DMS53 (cell line): ENCODE results near the gene LRCOL1.

ENCODE experiments used
- DNase-seq: peaks from one replicate; lab custom pipeline; 2025; lab: John Stamatoyannopoulos, UW

LRCOL1 gene

DNA sequence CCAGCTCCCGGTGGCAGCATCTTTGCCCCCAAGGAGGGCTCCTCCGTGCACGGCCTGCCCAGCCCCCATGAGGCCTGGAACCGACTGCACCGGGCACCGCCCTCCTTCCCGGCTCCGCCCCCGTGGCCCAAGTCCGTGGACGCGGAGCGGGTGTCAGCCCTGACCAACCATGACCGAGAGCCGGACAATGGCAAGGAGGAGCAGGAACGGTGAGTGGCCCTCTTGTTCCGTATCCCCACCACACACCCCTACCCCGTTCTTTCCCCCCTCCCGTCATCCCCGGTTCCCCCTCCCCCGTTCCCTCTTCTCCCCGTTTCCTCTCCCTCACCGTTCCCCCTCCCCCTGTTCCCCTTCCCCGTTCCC is 28.3 kb downstream of the LRCOL1 start:
- DNase-seq = no peak

GRCh38 chr12:132581348-132582057 is 28.9 kb downstream of the LRCOL1 start:
- DNase-seq = no peak

DNA sequence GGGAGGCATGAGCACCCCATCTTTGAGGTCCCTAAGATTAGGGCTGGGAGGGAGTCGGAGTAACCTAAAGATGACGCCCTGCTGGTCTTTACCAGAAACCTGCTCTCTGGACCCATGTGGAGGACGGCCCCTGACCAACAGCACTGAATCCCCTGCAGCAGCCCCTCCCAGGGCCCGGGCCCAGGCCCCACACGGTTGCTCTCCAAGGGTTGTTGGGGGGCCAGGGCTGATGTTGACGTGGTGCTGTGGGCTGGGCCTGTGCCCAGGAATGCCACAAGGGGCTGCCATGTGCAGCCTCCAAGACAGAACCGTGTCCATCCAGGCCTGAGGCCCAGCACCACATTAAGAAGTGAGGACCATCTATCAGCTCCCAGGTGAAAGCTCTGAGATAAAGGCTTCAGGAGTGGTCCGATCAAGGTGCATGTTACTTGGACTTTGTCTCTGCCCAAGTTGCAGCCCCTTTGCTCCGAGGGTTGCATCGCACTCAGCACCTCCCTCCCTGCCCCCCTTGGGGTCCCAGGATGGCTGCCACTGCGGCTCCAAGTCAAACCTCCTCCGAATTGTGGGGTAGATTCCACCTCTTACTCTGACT is 29.6 kb downstream of the LRCOL1 start:
- DNase-seq = no peak

DNA sequence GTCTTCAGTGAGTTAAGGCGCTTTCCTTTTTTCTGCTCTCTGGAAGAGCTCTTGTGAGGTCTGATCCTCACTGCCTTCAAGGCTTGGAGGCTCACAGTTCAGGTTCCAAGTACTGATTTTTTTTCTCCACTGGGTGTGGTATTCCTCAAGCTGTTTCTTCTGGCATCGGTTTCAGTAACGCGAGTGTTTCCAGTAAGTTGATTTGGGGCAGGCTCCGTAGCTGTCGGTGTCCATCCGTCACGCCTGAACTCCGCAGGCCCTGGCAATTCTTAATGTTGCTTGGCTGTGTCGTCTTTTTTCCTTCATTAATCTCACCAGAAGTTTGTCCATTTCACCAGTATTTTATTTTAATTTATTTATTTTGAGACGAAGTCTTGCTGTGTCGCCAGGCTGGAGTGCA is 30.6 kb downstream of the LRCOL1 start:
- DNase-seq = no peak

- no peak for DNase-seq
Measured at GRCh38 chr12:132578826-132579225, 31.6 kb downstream of the LRCOL1 start.

DNA sequence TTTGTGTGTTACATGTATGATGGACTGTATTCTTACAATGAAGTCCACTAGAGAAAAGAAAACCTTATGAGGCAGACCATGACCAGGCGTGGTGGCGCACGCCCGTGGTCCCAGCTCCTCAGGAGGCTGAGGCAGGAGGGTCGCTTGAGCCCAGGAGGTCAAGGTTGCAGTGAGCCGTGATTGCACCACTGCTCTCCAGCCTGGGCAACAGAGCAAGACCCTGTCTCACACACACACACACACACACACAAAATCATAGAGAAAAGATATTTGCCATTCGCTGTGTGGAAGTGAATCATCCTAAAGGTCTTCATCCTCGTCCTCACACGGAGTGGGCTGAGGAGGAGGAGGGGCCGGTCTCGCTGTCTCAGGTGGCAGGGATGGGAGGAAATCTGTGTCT is 32.3 kb downstream of the LRCOL1 start:
- DNase-seq = no peak

GRCh38 chr12:132577191-132577920 is 33.0 kb downstream of the LRCOL1 start:
- DNase-seq = no peak

DNA sequence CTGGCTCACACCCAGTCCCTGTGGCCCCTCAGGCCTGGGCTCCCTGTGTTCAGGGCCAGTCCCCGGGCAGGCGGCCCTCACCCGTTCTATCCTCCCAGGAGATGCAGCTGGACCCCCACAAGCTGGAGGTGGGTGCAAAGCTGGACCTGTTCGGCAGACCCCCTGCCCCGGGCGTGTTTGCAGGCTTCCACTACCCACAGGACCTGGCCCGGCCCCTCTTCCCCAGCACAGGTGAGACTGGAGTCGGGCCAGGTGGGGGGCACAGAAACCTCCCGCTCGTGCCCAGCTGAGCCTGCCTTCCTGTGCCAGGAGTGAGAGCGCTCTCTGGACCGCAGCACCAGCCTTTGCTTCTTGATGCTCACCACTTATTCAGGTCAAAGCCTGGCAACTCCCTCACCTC is 33.7 kb downstream of the LRCOL1 start:
- DNase-seq = no peak

- DNase-seq = no peak
Measured at GRCh38 chr12:132575661-132576060, 34.7 kb downstream of the LRCOL1 start.

- DNase-seq = no peak
Measured at GRCh38 chr12:132574271-132574996, 35.9 kb downstream of the LRCOL1 start.

DNA sequence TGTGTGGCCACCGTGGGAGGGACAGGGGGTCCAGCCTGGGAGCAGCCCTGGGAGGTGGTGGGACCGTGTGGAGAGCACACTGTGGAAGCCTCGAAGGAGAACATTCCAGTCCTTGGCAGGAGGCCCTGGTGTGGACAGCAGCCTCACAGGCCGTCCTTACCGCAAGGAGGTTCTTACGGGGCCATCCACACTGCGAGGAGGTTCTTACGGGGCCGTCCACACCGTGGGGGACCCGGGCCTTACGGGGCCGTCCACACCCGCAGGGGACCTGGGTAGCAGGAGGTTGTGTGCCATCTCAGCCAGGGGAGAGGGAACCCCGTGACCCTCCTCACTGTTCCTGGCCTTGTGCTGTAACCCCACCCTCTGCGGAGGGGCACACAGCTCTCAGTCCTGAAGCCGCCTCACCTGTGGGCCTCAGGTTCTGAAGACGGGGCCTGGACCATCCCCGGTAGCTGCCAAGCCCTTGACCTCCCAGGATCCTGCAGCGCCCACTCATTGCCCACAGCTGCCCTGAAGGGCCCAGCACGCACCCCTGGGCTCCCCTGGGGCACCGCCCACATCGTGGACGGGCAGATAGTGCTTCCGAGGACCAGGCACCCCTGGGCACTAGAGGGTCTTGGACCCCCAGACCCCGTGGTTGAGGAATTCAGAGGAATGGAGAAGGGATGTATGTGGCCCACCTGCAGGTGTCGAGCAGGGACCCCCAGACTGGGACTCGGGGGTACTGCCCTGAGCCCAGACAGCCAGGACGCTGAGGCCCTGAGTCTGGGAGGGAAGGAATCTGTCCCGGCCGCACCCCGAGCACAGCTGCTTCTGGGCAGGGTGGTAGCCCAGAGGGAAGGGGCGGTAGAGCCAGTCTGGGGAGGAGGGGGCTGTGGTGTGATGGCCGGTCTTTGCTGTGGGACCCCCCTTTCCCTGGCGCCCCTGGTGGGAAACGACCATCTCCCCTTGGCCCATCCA is 37.3 kb downstream of the LRCOL1 start:
- no peak for DNase-seq

DNA sequence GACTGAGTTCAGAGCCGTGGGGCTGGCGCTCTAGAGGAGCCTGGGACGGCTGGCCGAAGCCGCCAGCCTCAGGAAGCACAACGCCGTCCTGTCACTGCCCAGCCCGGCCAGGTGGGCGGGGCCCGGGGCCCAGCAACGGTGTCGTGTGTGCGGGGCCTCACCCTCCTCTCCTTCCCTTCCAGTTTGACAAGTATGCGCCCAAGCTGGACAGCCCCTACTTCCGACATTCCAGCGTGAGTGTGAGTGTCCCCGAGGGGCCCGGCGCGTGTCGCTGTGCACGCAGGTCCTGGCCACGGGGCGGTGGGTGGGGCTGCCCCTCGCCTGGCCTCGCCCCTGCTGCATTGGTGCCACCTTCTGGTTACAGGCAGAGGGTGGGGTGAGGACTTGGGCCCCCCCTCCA is 38.3 kb downstream of the LRCOL1 start:
- DNase-seq = no peak

- DNase-seq = no peak
Measured at GRCh38 chr12:132571598-132571997, 38.8 kb downstream of the LRCOL1 start.

GRCh38 chr12:132571051-132571450 is 39.3 kb downstream of the LRCOL1 start:
- no peak for DNase-seq

GRCh38 chr12:132570635-132571034 is 39.7 kb downstream of the LRCOL1 start:
- no peak for DNase-seq

GRCh38 chr12:132569856-132570480 is 40.4 kb downstream of the LRCOL1 start:
- no peak for DNase-seq

GRCh38 chr12:132568826-132569480 is 41.4 kb downstream of the LRCOL1 start:
- no peak for DNase-seq

DNA sequence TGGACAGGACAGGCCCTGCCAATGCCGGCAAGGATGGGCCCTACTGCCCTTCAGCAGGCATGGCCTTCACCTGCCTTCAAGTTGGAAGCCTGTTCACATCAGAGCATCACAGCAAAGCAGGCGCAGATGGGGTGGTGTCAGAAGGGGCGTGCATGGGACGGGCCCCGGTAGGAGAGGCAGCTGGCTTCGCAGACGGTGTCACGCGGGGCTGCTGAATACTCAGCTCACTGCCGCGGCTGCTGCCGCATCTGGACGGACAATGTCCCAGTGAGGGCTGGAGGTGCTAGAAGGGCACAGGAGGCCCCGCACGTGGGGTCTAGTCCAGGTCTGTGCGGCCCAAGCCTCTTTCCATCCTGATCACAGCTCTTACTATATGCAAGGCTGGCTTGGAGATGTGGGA is 42.1 kb downstream of the LRCOL1 start:
- no peak for DNase-seq

DNA sequence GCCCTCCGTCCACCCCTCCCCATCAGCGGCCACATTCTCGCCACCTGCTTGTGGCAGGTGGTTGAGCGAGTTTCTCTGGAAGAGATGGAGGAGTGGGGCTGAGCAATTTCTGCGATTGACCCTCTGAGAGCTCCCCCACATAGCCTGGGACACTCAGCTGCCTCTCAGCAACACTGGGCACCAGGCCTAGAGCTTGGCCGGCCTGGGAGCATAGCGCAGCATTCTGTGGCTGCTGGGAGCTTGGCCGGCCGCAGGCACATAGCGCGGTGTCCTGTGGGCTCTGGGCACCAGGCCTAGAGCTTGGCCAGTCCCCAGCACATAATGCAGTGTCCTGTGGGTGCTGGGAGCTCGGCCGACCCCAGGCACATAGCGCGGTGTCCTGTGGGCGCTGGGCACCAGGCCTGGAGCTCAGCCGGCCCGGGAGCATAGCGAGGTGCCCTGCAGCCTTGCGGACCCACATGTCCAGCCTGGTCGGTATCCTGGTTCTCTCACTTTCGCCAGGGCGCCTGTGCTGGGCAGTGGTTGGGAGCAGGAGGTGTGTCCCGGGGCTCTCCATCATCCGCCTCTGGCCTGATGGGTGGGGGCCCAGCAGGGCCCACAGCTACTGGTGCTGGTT is 43.8 kb downstream of the LRCOL1 start:
- no peak for DNase-seq

- no peak for DNase-seq
Measured at GRCh38 chr12:132565365-132565764, 45.0 kb downstream of the LRCOL1 start.
